NCI-H146 treated with DMSO at 0.1 percent for 48 hours (cell line): ENCODE data around the gene NIT1.

ENCODE experiments used
- DNase-seq: peaks from one replicate; lab custom pipeline; 2025; ENCODE audit not compliant: unreplicated experiment; lab: John Stamatoyannopoulos, UW

Gene NIT1

GRCh38 chr1:161083748-161084596 is 33.9 kb upstream of the NIT1 start:
- DNase-seq: no peak

GRCh38 chr1:161084597-161084988 is 33.3 kb upstream of the NIT1 start:
- no peak for DNase-seq

DNA sequence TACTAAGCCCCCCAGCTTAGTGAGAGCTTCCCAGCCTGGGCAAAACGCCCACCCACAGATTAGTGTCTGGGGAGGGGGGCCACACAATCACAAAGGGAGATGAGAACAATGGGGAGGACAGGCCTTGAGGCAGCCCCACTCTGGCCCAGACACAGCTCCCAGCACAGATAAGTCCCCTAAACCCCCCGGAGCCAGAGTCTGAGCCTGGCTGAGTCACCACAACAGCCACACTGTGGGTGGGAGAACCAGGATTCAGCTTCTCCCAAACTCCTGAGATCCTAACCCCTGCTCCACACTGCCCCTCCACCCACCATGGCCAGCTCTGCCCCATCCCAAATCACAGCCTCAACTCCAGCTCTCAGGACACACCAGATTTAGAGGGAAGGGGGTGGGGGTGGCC is 32.7 kb upstream of the NIT1 start:
- DNase-seq: no peak

GRCh38 chr1:161086457-161086856 is 31.4 kb upstream of the NIT1 start:
- no peak for DNase-seq

DNA sequence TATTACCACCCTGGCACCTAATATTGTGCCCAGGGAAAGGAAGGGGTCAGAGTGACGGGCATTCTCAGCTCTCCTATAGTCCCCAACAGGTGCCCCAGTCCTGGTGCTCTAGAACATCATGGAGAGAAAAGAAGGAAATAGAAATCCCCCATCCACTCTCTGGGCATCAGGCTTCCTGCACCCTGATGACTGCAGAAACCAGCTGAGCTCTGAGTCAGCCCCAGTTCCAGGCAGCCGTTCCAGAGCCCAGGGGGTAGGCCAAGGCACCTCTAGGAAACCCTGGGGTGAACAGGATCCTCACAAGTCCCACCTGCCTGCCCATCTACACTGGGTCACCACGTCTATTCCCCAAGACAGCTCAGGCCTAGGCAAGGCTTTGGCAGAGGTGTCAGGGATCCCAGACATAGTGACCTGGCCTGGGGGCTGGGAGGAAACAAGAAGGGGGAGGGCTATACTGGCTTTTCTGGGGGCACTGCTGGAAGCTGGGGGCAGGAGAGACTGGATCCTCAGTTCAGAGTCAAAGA is 29.3 kb upstream of the NIT1 start:
- no peak for DNase-seq

DNA sequence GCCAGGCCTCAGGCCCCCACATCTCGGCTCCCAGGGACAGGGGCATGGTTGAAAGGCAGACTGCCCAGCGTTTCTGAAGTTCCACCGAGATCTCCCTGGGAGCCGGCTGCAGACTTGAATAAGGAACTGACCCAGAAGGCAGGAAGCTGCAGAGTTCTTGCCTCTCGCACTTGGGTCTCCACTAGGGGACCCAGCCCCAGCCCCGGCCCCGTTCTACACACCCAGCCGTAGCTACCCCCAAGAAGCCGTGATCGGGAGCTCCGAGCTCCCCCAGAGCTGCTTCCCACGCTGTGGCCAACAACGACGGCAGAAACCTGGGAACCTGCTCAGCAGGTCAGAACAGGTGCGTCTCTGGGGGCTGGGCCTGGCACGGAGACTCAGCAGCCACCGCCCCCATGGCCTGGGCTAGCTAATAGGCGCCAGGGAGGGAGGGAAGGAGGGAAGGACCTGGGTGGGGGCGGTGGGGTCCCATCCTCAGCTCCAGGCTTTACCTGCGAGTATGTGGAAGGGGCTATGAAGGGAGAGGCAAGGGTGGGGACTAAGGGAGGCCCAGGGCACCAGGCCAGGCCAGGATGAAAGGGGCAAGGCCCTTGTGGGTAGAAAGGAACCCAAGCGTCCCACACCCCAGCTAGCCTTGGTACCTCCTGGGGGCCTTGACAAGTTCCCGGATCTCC is 28.5 kb upstream of the NIT1 start, which contains the start of gene NECTIN4:
Gene NECTIN4, minus strand, starts transcription at position 308 of the 674 bp plus-strand sequence. Its CDS starts 262 bp downstream, at position 46.
- DNase-seq: no peak

- DNase-seq: no peak
Observed at GRCh38 chr1:161089938-161090337, 28.0 kb upstream of the NIT1 start.

GRCh38 chr1:161090617-161091016 is 27.3 kb upstream of the NIT1 start:
- no peak for DNase-seq

DNA sequence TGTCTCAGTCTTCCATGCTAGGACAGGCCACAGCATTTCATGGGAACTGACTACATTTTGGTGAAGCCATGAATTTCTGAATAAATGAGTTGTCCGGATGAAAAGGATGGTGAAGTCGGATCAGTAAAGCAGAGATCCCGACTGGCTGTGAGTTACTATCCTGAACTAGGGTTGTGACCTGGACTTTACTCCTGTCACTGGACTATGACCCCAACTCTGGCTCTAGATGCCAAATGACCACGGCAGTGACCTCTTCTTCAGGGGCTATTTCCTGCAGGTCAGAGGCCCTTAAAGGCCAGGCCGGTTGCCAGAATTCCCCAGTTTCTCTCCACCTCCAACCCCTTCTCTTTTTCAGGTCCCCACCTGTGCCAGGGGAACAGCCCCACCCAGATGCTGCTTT is 26.8 kb upstream of the NIT1 start:
- DNase-seq: no peak

DNA sequence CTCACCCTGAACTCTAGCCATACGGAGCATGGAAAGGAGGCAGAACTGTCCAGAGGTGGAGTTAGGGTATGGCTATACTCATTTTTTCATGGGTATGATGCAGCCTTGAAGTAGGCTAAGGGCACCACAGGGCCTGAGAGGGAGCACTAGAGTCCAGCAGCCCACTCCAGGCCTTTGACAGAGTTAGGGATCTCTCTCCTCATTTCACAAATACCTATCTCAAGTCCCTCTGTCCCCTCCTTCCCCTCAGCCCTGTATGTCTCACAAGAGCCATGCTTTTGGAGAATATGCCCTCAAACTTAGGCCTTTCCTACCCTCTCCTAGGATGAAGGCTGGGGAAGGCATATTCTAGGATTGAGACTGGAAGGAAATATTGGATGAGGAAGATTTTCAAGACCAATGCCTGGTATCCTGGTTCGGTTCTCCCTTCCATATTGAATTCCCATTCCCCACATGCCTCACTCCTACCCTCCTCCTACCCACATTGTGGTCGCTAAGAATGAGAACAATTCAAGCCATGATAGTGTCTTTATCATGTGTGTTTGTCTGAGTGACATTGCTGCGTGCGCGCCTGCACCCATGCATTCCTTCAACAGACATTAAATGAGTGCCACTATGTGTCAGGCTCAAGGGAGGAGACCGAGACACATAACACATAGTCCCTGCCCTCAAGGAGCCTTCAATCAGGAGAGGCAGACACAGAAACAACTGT is 26.0 kb upstream of the NIT1 start:
- no peak for DNase-seq

DNA sequence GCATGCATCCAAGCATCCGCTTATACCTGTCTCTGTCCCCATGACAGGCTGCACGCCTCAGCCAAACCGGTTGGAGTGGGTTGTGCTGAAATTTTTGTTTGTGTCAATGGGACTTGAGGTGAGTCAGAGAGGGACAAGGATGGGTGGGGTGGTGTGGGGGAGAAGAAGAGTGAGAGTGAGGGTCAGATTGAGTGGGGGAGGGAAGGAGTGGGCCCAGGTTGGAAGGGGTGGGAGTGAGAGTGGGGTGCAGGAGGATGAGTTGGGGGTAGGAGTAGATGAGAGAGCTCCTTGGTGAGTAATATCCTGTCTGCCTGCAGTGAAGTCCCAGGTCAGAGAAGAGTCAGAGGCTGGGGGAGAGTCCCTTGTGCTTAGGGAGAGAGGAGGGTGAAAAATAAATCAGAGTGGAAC is 25.3 kb upstream of the NIT1 start:
- DNase-seq: no peak

GRCh38 chr1:161094481-161094880 is 23.4 kb upstream of the NIT1 start:
- DNase-seq: no peak

DNA sequence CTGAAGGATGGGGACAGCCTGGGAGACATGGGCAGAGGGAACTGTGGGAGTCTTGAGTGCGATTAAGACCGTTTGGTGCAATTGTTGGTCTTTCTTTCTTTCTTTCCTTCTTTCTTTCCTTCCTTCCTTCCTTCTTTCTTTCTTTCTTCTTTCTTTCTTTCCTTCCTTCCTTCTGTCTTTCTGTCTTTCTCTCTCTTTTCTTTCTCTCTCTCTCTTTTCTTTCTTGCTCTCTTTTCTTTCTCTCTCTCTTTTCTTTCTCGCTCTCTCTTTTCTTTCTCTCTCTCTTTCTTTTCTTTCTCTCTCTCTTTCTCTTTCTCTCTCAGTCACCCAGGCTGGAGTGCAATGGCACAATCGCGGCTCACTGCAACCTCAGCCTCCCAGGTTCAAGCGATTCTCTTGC is 22.7 kb upstream of the NIT1 start:
- no peak for DNase-seq

DNA sequence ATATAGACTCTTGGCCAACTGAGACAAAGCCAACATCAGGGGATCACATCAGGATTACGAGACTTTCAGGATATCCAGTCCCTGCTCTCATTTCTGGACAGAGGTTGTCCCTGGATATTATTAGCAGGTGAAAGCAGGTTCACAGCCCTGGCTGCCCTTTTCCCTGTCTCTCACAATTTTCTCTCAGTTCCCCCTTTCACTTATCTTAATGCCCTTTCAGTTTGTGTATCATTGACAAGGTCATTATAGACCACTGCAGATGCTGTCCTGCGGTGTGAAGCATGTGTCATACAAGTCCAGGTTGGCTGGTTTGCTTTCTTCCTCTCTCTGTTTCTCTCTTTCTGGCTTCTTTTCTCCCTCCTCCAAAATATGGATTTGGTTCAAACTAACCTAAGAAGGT is 21.9 kb upstream of the NIT1 start:
- no peak for DNase-seq

DNA sequence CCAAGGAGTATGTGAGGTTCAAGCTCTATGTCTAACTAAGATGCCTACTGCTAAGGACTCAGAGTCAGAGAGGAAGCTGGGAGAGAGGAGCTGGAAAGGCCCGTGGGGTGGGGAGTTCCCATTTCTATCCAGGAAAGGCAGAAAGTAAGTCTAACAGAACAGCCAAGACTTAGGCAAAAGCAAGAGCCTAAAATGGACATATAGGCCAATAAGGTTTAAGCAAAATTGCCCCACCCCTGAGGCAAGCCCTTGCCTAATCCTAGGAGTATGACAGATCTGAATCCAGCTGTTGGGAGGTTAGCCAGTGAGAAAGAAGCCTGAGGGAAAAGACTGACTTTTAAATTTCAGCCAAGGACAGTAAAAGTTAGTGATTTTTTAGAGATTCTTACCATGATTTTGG is 21.4 kb upstream of the NIT1 start:
- no peak for DNase-seq

GRCh38 chr1:161098210-161099068 is 19.5 kb upstream of the NIT1 start, which contains the start of gene KLHDC9:
KLHDC9 (plus strand) TSS chr1:161098361; CDS start chr1:161098536, 175 bp downstream.
- DNase-seq: peak; percentile 83

- no peak for DNase-seq
Observed at GRCh38 chr1:161099090-161099802, 18.7 kb upstream of the NIT1 start.

DNA sequence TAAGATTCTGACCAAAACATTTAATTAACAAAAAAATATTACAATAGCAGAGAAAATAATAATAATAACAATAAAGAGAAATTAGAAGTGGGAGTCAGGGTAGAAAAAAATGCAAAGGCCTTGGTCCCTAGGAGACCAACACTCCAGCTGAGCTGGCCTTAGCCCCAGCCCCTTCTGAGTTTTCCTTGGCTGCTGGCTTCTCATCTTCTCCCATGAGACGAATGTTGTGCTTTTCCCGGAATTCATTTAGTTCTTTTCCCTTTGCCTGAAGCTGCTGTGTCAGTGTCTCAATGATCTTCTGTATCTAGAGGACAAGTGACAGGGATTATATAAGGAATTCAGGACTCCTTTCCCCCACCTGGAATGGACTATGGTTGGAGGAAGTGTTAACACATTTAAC is 17.3 kb upstream of the NIT1 start:
- DNase-seq: no peak

DNA sequence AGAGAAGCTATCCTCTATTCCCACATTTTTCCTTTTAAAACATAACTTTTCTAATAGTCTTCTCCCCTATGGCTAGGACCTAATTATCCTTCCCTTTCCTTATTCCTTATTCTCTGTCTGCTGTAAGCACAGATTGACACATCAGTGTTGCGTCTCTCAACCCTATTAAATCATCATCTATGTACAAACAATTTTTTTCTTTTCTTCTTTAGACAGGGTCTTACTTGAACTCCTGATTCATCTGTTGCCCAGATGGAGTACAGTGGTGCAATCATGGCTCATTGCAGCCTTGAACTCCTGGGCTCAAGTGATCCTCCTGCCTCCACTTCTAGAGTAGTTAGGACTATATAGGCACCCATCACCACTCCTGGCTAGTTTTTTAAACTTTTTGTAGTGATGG is 11.5 kb upstream of the NIT1 start:
- DNase-seq: no peak

DNA sequence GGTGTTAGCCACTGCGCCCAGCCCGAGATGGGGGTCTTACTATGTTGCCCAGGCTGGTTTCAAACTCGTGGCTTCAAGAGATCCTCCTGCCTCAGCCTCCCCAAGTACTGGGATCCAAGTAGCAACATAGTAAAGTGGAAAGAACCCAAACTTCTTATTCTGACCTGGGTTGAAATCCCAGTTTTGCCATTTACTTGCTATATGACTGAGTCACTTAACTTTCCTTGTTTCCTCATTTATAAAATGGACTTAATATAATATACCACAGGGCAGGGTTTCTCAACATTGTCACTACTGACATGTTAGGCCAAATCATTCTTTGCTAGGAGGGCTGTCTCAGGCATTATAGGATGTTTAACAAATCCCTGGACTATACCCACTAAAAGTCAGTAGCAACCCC is 6.8 kb upstream of the NIT1 start:
- DNase-seq: no peak
